Measurements from ENCODE around the gene PRKCA. TPM values are rescaled to one million over a fixed set of nuclear protein-coding genes. Genes with fewer than 3 reads are reported as not detected.
"Not testable (repeated sequence)": the region's sequence is repeated elsewhere in the genome, so short reads cannot be mapped to it uniquely, and the experiment has no call there.

Gene PRKCA
- total RNA-seq, 2 experiments from 2014 or later = 84.4 to 87.9 TPM

- DNase-seq (peak; percentile 78), ATAC-seq (peak; percentile 72)
- no peak for TF ChIP-seq CTCF (IDR thresholded peaks at IDR 0.05)
- H3K9me3 Mint-ChIP-seq = no peaks in the 10 kb centered on the region
- ChIA-PET POLR2A (interaction anchor here (0.6 to 3.0 kb wide), 3 partner anchors 10 to 17 kb away, joined by 3 to 8 read pairs (median 6); no protein-coding TSS in a partner anchor), CTCF (interaction anchor here (0.8 to 2.4 kb wide), 8 partner anchors 11 to 154 kb away, joined by 3 to 10 read pairs (median 3); no protein-coding TSS in a partner anchor)
- H3K36me3 Mint-ChIP-seq (ENCODE audit: low read depth) = peaks cover 70% of the 10 kb centered on the region
- intact Hi-C loops (cut with micrococcal nuclease) = loop anchor here (5.0 kb wide), 2 partner anchors 33 to 153 kb away; no protein-coding TSS in a partner anchor
- H3K27me3 Mint-ChIP-seq = no peaks in the 10 kb centered on the region
- no peak overlapping the region for H3K4me3 Mint-ChIP-seq
- H3K4me1 Mint-ChIP-seq (ENCODE audit: low read depth) = peaks cover 86% of the 10 kb centered on the region
- peak overlapping the region; percentile 91 for H3K27ac Mint-ChIP-seq
These were observed 11.7 kb downstream of the PRKCA start for GRCh38 chr17:66313995-66314659.

GRCh38 chr17:66317629-66318028 is 15.2 kb downstream of the PRKCA start:
- intact Hi-C loops (cut with micrococcal nuclease) = no loop called here
- no peaks in the 10 kb centered on the region for H3K27me3 Mint-ChIP-seq
- H3K36me3 Mint-ChIP-seq (ENCODE audit: low read depth) = peaks cover 64% of the 10 kb centered on the region
- H3K27ac Mint-ChIP-seq = peak overlapping the region; percentile 69
- ATAC-seq (no peak), DNase-seq (no peak)
- H3K4me1 Mint-ChIP-seq (ENCODE audit: low read depth) = peaks cover 53% of the 10 kb centered on the region
- H3K9me3 Mint-ChIP-seq = peaks cover 12% of the 10 kb centered on the region
- TF ChIP-seq CTCF (IDR thresholded peaks at IDR 0.05) = no peak
- H3K4me3 Mint-ChIP-seq = no peak overlapping the region
- ChIA-PET POLR2A (interaction anchor here (0.6 to 2.0 kb wide), 4 partner anchors 10 to 69 kb away, joined by 3 to 8 read pairs (median 5); no protein-coding TSS in a partner anchor), CTCF (interaction anchor here (0.8 to 0.9 kb wide), 2 partner anchors 13 to 116 kb away, joined by 3 read pairs; no protein-coding TSS in a partner anchor)

- Mint-ChIP-seq H3K4me3 (no peak overlapping the region), H3K27ac (no peak overlapping the region), H3K9me3 (peaks cover 12% of the 10 kb centered on the region), H3K27me3 (no peaks in the 10 kb centered on the region), H3K36me3 (ENCODE audit: low read depth) (peaks cover 74% of the 10 kb centered on the region), H3K4me1 (ENCODE audit: low read depth) (peaks cover 48% of the 10 kb centered on the region)
- DNase-seq (no peak), ATAC-seq (no peak)
- TF ChIP-seq CTCF (IDR thresholded peaks at IDR 0.05) = no peak
- ChIA-PET POLR2A (interaction anchor here (0.7 kb wide), 1 partner anchor 1043 kb away, joined by 3 read pairs; no protein-coding TSS in a partner anchor), CTCF (no interaction called here)
- intact Hi-C loops (cut with micrococcal nuclease) = no loop called here
These were observed 16.8 kb downstream of the PRKCA start for GRCh38 chr17:66319226-66319625.

- Mint-ChIP-seq H3K9me3 (peaks cover 12% of the 10 kb centered on the region), H3K36me3 (ENCODE audit: low read depth) (peaks cover 66% of the 10 kb centered on the region), H3K4me1 (ENCODE audit: low read depth) (peaks cover 49% of the 10 kb centered on the region), H3K27me3 (no peaks in the 10 kb centered on the region), H3K4me3 (no peak overlapping the region), H3K27ac (no peak overlapping the region)
- DNase-seq (no peak), ATAC-seq (no peak)
- ChIA-PET CTCF (interaction anchor here (1.3 kb wide), 1 partner anchor 16 kb away, joined by 3 read pairs; no protein-coding TSS in a partner anchor), POLR2A (no interaction called here)
- intact Hi-C loops (cut with micrococcal nuclease) = no loop called here
- no peak for TF ChIP-seq CTCF (IDR thresholded peaks at IDR 0.05)
These were observed 20.4 kb downstream of the PRKCA start for GRCh38 chr17:66322764-66323163.

- POLR2A ChIA-PET; H3K4me3 Mint-ChIP-seq; H3K27me3 Mint-ChIP-seq; intact Hi-C loops (cut with micrococcal nuclease); ATAC-seq; H3K27ac Mint-ChIP-seq; DNase-seq: not testable (repeated sequence)
- peaks cover 57% of the 10 kb centered on the region for H3K4me1 Mint-ChIP-seq (ENCODE audit: low read depth)
- CTCF ChIA-PET = interaction anchor here (0.9 to 1.6 kb wide), 2 partner anchors 9 to 11 kb away, joined by 3 read pairs; no protein-coding TSS in a partner anchor
- H3K36me3 Mint-ChIP-seq (ENCODE audit: low read depth) = peaks cover 73% of the 10 kb centered on the region
- peaks cover 12% of the 10 kb centered on the region for H3K9me3 Mint-ChIP-seq
These were observed 22.1 kb downstream of the PRKCA start for GRCh38 chr17:66324381-66325004.
